GM12891 (cell line): ENCODE measurements around the gene MOGAT1.

Source experiments
- POLR2A ChIP-seq: IDR thresholded peaks from 2 replicates; pipeline ENCODE4 v1.6.1; 2011; ENCODE audit warnings: low read depth, low read length, control low read depth
- POLR2AphosphoS5 ChIP-seq: IDR thresholded peaks from 2 replicates; pipeline ENCODE4 v1.6.1; 2011; ENCODE audit warnings: low read depth, low read length, control low read depth

DNA sequence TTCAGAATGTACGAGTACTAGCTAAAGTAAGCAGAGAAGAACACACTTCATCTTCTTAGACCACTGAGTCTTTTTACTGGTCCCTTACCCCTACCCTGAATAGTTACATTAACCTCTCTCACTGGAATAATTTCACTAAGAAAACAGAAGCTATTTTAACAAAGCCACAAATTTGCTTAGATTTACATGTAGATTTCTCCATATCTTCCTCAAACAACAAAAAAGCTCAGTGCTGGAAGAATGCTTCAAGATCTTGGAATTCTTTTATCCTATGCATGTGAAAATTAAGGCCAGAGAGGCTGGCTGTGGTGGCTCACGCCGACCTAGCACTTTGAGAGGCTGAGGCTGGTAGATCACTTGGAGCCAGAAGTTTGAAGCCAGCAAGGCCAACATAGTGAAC lies 35.2 kb downstream of the MOGAT1 start:
- no peak for TF ChIP-seq POLR2A
- TF ChIP-seq POLR2AphosphoS5, result no peak
